ENCODE data around the gene MAPKAPK5. TPM values are rescaled to one million over a fixed set of nuclear protein-coding genes. Genes with fewer than 3 reads are reported as not detected.

Gene MAPKAPK5
- total and polyA plus RNA-seq, 2 of the 13 experiments (the other 11 are each of a cell fraction or from before 2014, with no cell fraction given), result 43.2 to 58.2 TPM

- Histone ChIP-seq H3K9ac (ENCODE audit: insufficient read depth, low read depth, low read length) (no peak overlapping the region), H3K27me3 (ENCODE audit: control insufficient read depth in 1 of 2, insufficient read depth in 2 of 2, low read length in 2 of 2) (no peaks in the 10 kb centered on the region), H3K9me3 (ENCODE audit: low read length) (no peaks in the 10 kb centered on the region), H2AFZ (ENCODE audit: low read length) (no peak overlapping the region), H3K27ac (ENCODE audit: extremely low read length, insufficient read depth, low read length) (no peak overlapping the region), H3K36me3 (replicated peaks in 1 of 2; ENCODE audit: control insufficient read depth in 1 of 2, insufficient read depth in 2 of 2, low read length in 2 of 2) (no peaks in the 10 kb centered on the region), H3K79me2 (ENCODE audit: insufficient read depth, low read length) (no peaks in the 10 kb centered on the region), H3K4me2 (ENCODE audit: low read depth, low read length) (no peak overlapping the region), H3K4me1 (ENCODE audit: insufficient read depth, low read length) (peaks cover 12% of the 10 kb centered on the region; the same call in 1 of the 2 replicates), H4K20me1 (ENCODE audit: insufficient read depth, low read length) (no peaks in the 10 kb centered on the region), H3K4me3 (replicated peaks in 1 of 3; ENCODE audit: insufficient read depth in 1 of 3, low read depth in 2 of 3, low read length in 3 of 3) (no peak overlapping the region)
- intact Hi-C loops (cut with micrococcal nuclease; ENCODE audit: unreplicated experiment), result no loop called here
- in situ Hi-C loops (cut with HindIII; ENCODE audit: extremely low pct_ligation_motif_present, low pct_unique_long_range_greater_than_20kb), result loop anchor here (10.0 kb wide), 1 partner anchor 64 kb away; no protein-coding TSS in a partner anchor
- BruUV-seq (replicated peaks), result no TSS peak
- WGBS (ENCODE audit: low lambda C conversion rate), result 86% methylated on average over 7 of the region's 8 CpGs
- POLR2A ChIA-PET, result no interaction called here
- no peak for FAIRE-seq
- CTCF ChIA-PET (ENCODE audit: low intra/inter-chr PET ratio, low total read pairs), result no interaction called here
- DNase-seq (ENCODE audit: low spot score), result no peak
- no peak for TF ChIP-seq TBX2 (CRISPR knock-in tag; IDR thresholded peaks at IDR 0.05; ENCODE audit: borderline replicate concordance)
- TF ChIP-seq ZNF788 (CRISPR knock-in tag; IDR thresholded peaks at IDR 0.05; ENCODE audit: borderline replicate concordance), result no peak
- TF ChIP-seq, protein P1, sequence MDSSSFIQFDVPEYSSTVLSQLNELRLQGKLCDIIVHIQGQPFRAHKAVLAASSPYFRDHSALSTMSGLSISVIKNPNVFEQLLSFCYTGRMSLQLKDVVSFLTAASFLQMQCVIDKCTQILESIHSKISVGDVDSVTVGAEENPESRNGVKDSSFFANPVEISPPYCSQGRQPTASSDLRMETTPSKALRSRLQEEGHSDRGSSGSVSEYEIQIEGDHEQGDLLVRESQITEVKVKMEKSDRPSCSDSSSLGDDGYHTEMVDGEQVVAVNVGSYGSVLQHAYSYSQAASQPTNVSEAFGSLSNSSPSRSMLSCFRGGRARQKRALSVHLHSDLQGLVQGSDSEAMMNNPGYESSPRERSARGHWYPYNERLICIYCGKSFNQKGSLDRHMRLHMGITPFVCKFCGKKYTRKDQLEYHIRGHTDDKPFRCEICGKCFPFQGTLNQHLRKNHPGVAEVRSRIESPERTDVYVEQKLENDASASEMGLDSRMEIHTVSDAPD (CRISPR knock-in tag; IDR thresholded peaks at IDR 0.05), result no peak
- TF ChIP-seq LBX2 (CRISPR knock-in tag; IDR thresholded peaks at IDR 0.05; ENCODE audit: borderline replicate concordance), result no peak
- no peak for TF ChIP-seq GFI1 (CRISPR knock-in tag; IDR thresholded peaks at IDR 0.05; ENCODE audit: borderline replicate concordance)
- no peak for TF ChIP-seq ARID3A (IDR thresholded peaks at IDR 0.05; ENCODE audit: low read depth, low read length)
- no peak for TF ChIP-seq KDM4B (CRISPR knock-in tag; IDR thresholded peaks at IDR 0.05)
- no peak for ATAC-seq
Observed at GRCh38 chr12:111818340-111818739, 23.7 kb upstream of the MAPKAPK5 start.

All from HepG2 (cell line).